ENCODE results near the gene MYMX.

DNA sequence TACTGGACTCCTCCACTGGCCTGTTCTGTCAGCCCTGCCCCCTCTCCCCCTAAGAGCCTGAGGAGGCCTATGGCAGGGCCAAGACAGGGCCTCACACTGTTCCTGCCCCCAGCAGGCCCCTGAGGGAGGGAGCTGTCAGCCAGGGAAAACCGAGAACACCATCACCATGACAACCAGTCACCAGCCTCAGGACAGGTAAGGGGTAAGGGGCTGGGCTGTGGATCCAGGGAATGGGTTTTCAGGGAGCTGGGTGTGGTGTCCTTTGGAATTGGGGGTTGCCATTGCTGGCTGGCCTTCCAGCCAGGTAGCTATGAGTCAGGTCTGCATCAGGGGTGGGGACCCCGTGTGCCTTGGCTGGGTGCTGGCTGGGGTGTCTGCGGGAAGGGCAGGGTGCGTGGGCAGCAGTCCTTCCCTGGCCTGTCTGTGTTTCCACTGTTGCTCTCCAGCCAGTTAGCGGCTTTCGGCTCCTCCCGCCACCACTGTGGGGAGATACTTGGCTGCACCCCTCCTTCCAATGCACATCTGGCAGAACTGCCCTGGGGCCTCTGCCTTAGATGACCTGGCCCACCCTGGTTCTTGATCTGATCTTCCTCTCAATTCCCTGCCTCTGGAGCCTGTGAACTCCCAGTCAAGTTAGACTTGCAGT is 10.5 kb downstream of the MYMX start:
- TF ChIP-seq, protein P1, sequence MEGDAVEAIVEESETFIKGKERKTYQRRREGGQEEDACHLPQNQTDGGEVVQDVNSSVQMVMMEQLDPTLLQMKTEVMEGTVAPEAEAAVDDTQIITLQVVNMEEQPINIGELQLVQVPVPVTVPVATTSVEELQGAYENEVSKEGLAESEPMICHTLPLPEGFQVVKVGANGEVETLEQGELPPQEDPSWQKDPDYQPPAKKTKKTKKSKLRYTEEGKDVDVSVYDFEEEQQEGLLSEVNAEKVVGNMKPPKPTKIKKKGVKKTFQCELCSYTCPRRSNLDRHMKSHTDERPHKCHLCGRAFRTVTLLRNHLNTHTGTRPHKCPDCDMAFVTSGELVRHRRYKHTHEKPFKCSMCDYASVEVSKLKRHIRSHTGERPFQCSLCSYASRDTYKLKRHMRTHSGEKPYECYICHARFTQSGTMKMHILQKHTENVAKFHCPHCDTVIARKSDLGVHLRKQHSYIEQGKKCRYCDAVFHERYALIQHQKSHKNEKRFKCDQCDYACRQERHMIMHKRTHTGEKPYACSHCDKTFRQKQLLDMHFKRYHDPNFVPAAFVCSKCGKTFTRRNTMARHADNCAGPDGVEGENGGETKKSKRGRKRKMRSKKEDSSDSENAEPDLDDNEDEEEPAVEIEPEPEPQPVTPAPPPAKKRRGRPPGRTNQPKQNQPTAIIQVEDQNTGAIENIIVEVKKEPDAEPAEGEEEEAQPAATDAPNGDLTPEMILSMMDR (IDR thresholded peaks at IDR 0.05; ENCODE audit: borderline replicate concordance, extremely low read depth, low read length, poor library complexity, severe bottlenecking) = no peak
- no peak for TF ChIP-seq EZH2 (IDR thresholded peaks at IDR 0.05; ENCODE audit: borderline replicate concordance, low read depth, low read length, severe bottlenecking)

All from DND-41 (cell line).